ENCODE results near the gene FAM114A1. TPM values are rescaled to one million over a fixed set of nuclear protein-coding genes. Genes with fewer than 3 reads are reported as not detected.
"Not testable (repeated sequence)": the region's sequence is repeated elsewhere in the genome, so short reads cannot be mapped to it uniquely, and the experiment has no call there.

The FAM114A1 gene
- total RNA-seq, 1 donor from 2014 or later = 82.3 TPM

DNA sequence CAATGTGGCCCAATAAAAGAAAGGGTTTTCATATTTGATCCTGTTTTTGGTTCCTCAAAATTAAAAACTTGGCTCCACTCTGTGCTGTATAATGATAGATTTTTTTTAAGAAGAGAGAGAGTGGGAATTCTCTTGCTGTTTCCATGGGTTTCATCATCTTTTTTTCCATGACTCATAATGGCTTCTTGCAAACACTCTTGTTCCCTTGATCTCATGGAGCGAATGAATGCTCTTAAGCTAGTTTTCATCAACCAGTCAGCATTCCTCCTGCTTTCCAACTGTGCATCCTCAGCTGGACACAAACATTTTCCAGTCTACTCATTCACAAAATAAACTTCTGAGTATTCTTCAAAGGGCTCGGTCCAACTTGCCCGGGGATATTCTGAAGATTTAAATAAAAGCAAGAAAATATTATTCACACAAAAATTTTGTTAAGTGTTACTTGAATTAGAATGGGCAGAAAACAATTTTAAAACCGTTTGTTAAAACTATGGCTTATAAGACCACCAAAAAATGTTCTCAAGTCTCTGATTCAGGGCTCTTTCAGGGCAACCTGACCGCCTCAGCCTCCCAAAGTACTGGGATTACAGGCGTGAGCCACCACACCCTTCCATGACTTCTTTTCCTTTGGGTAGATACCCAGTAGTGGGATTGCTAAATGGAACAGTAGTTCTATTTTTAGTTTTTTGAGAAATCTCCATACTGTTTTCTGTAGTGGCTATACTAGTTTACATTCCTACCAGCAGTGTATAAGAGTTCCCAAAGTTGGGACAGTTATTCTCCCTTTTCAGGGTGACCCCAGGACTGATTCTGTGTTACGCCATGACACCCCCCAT lies 99.9 kb downstream of the FAM114A1 start:
- DNase-seq = peak; percentile 37

DNA sequence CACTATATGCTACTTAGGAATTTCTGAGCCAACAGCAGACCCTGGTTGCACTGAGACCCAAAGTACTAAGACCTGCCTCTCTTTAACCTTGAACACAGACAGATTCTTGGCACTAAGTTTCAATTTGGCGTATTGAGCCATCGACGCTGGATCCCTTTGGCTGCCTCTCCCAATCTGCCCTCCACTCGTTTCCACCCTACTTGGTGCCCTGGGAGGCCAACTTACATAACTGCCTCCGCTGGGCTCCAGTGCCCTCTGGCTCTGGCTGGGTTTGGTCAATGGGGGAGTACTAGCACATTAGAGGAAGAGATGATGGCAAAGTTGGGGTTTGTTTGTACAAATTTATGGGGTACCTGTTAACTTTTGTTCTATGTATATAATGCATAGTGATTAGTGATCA lies 101.1 kb downstream of the FAM114A1 start:
- DNase-seq = no peak

DNA sequence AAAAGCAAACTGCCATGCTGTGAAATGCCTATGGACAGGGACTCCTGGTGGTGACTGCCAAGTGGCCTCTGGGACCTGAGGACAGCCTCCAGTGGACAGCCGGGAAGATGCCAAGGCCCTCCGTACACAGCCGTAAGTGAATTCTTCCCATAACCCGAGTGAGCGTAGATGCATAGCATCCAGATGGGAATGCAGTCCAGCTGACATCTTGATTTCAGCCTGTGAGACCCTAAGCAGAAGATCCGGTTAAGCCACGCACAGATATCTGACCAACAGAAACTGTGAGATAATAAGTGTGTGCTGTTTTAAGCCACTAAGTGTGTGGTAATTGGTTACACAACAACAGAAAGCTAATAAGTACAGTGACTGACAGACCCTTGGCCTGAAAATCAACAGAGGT lies 108.7 kb downstream of the FAM114A1 start:
- no peak for DNase-seq

DNA sequence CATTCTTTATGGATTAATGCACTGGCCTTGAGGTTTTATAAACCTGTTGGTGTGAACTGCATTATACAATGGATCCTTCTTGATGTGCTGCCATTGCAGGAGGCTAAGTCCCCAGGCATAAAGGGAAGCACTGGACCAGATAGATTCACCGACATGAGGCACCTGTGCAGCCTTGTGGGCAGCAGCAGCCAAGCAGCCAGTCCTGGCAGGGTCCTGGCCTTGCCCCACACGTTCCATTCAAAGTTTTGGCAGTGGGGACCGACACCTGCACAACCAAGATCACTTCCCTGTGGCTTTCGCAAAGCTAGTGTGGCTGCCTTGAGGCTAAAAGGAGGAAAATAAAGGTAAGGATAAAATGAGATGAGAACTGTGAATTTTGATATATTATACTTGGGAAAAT lies 111.5 kb downstream of the FAM114A1 start:
- DNase-seq = no peak

DNA sequence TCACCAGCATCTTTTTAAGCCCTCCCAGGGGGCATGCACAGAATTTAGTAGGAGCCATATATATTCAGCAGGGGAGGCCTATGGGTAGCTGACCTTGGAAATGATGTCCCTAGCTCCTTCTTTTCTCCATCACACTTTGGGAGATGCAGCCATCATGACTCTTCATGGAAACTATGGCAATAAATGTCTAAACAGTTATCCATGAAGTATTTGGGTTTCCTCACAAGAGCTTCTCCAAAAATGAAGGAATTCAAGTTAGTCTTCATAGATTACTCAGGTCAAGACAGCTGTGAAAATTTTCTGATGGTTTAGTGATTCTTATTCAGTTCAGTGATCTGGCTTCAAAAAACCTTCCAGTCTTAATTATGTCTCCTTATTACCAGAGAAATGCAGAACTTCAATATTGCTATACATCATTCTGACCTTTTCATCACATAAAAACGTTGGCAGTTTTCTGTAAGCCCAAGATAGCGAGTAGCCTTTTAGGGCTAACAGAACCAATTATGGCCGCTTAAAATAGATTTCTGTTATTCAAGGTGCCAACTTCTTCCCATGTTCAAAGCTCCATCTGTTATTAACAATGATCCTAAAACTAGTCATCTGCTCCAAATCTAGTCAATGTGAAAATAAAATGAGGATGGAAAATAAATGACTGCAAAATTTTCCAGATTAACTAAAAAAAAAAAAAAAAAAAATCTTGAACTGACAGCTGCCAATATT lies 112.1 kb downstream of the FAM114A1 start:
- no peak for DNase-seq

DNA sequence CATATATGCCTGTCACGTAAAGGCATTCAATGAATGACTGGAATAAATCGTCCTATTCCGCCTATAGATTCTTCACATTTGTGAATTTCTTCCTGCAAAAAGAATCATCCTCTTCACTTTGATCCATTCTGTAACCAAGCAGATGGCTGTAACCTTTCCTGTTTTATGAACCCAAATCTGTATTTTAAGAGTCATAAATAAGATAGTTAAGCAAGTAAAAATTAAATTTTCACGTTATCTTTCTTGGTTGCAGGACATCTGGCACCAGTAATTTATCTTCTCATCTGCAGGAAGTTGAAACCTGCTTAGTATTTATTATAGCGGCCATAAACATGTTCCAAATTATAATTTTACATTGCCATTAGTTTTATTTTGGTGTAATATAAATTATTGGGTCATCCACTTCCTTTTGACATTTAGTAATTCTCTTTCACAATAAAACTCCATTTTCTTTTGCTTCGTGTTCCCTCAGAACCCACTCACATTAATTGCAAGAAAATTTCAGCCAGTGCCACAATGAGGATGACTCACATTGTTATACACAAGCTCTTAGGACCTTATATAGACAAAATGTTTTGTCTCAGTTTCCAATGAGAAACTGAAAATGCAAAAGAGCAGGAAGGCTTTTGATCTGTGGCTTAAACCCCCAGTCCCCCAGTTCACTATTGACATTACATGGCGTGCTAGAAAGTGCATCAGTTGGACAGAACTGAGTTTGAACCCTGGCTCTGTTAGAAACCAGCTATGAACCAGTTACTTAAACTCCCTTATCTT lies 113.5 kb downstream of the FAM114A1 start:
- no peak for DNase-seq

DNA sequence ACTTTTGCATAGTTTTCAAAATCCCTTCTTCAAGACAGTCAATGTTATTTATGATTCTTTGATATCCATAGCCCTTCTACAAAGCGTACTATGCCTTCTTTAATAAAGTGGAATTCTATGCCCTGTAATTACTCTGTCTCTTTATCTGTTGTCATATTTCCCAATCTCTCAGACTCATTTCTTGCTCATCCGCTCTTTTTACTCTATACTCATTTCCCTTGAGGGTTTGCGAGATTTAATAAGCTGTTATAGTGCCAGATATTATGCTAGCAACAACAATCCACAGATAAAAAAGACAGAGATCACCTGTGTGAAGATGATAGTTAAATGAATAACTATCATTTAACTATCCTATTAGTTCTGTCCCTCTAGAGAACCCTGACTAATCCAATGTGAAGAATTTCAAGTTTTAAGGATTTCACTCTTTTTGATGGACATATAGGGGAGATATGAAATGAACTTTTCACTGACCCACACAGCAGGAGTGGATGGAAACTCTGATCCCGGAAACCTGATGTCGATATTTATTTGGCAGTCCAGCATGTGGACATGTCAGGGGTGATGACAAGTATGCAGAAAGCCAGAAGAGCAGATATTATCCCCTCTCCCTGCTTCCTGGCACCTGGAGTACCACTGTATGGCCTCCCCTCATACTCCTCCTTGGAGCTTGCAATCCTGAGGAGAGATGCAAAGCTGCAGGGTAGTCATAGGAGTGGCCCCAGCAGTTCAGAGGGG lies 114.9 kb downstream of the FAM114A1 start:
- DNase-seq = no peak

DNA sequence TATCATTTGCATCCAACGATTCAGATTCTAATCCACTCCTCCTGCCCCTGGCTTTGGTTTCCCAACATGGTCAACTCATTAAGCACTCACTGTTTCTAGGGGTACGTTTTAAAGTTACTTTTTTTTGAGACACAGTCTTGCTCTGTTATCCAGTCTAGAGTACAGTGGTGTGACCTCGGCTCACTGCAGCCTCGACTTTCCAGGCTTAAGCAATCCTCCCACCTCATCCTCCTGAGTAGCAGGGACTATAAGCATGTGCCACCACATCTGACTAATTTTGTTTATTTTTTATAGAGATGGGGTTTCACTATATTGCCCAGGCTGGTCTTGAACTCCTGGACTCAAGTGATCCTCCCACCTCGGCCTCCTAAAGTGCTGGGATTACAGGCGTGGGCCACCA lies 115.7 kb downstream of the FAM114A1 start:
- no peak for DNase-seq

DNA sequence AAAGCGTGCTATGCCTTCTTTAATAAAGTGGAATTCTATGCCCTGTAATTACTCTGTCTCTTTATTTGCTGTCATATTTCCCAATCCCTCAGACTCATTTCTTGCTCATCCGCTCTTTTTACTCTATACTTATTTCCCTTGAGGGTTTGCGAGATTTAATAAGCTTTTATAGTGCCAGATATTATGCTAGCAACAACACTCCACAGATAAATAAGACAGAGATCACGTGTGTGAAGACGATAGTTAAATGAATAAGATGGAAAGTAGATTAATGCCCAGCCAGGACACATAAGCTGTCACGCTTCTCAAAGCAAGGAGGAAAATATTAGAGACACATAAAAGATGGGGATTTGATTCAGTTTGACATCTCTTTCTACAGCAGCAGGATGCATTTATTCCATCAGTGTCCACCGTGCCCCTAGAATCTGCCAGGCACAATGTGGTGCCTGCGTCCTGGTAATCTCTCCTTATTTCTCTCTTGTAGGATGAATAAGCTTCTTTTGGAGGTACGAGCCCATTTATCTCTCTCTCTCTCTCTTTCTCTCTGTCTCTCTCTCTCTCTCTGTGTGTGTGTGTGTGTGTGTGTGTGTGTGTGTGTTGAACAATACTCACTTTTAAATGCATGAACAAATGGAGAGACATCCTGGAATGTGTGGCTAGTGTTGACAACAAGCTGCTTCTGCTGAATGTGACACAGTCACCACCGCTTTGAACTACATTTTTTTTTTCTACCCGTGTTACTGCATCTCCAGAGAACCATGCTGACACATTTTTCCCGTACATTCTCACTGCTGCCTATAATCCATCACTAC lies 116.4 kb downstream of the FAM114A1 start:
- peak; percentile 2 for DNase-seq

DNA sequence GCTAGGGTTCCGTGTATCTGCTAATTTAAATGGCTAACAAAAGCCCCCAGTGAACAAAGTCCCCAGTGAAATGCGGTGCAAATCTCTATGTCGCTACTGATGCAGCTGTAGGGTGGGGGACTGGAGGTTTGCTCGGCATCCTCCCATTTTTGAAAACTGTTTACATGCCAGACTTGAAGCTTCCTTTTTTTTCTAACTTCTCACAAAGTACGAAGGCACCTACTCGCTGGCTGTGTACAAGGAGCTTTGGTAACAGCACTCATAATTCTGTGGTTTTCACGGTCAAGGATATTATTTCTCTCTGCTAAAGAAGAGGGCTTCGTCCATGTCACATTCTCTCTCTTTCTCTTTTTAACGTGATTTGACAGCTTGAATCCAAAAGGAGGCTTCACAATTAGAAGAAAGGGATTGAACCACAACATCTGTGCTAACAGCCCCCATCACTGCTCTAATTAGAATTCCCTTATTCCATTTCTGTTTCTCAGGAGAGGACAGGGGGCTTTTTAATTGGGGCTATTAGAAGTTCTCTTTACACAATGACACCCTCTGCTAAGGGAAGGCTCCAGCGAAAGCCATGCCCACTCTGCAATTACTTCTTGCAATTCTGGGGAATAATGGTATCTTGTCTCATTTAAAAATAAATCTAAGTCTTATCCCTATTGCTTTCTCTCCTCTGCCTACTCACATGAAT lies 117.9 kb downstream of the FAM114A1 start:
- DNase-seq = no peak

DNA sequence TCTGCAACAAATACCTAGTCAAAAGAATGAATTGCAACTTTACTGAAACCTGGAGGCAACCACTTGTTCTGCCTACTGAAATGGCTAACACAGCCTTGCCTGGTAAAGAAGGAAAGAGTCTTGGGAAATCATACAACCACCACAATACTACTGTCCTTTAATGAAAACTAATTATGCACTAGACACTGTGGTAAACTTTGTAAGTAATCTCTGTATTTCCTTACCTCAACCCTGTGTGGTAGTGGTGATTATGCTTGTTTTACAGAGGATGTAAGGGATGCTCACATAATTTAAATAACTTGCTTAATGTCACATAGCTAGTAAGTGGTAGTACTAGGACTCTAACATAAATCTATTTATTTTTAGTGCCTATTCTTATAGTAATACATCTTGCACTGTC lies 119.9 kb downstream of the FAM114A1 start:
- DNase-seq = no peak

DNA sequence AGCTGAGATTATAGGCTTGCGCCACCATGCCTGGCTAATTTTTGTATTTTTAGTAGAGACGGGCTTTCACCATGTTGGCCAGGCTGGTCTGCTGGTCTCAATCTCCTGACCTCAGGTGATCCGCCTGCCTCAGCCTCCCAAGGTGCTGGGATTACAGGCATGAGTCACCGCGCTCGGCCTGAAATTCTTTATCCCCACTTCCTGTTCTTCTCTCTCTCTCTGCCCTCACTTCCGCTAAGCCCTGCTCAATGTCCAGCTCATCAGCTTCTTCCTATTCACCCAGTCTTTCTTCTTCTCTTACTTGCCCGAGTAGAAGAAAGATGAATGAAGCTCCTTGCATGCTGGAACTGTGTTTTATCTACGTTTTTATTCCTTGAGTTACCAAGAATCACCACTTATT lies 120.7 kb downstream of the FAM114A1 start:
- not testable (repeated sequence) for DNase-seq

DNA sequence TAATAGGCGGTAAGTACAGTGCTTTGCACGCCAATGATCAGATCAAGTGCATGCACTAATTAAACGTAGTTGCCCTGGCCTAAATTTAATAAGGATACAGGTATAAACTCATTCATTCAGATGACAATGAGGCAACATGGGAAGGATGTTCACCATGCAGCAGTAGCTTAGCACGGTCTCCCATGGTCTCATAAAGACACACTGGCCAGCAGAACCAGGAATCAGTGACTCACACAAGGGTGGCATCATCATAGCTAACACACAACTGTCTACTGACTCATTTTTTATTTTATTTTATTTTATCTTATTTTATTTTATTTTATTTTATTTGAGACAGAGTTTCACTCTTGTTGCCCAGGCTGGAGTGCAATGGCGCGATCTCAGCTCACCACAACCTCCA lies 121.9 kb downstream of the FAM114A1 start:
- DNase-seq = no peak

DNA sequence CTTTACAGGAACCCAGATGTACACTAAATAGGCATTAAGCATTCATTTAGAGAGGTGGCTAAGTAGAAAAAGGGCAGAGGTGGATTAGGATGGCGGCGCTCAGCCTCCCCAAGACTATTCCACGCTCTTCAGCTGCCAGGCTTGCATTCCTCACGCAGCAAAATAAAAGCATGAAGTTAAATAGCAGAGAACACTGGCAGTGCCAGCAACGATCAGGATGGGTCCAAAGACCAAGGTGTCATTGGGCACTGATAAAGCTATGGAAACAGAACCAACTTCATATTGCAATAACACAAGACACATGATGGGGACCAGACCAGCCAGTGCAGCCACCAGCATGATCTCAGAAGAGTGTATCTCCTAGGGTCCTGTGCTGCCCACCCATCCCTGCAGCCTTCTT lies 122.6 kb downstream of the FAM114A1 start:
- no peak for DNase-seq

DNA sequence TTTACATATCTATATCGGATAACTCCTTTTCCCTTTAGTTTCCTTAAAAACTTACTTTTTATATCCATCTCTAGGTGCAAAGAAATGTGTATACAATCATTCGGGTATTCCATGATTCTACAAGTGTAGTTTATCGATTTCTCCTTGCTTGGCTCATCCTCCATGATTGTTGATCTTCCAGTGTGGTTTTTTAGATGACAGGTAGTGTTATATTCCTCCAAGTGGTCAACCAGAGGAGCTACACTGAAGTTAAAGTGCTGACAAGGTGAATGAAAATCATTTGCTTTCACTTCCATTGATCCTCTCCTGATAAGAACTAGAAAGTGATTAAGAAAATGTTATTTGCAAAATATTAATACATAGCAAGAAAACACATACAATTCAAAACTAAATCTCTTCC lies 126.1 kb downstream of the FAM114A1 start:
- DNase-seq = no peak

DNA sequence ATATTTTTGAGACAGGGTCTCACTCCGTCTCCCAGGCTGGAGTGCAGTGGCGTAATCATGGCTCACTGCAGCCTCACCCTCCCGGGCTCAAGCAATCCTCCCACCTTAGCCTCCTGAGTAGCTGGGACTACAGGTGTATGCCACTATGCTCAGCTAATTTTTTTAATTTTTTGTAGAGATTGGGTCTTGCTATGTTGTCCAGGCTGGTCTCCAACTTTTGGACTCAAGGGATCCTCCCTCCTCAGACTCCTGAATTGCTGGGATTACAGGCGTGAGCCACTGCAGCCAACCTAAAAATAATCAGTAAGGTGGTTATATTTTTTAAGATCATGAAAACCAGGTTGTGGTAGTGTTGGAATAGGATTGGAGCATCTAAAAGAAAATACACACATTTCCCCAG lies 126.5 kb downstream of the FAM114A1 start:
- no peak for DNase-seq

All from skin of body (tissue), 2 donors.